HepG2 (cell line): ENCODE results near the gene RSAD2. TPM values are rescaled to one million over a fixed set of nuclear protein-coding genes. Genes with fewer than 3 reads are reported as not detected.

ENCODE experiments used
- SMAD1 ChIP-seq: sonication (generic); formaldehyde crosslinking; IDR thresholded peaks from 2 replicates; pipeline ENCODE4 v1.4.0; 2020; ENCODE audit warnings: missing genetic modification reagents, low read depth, mild to moderate bottlenecking, borderline replicate concordance
- TAF1 ChIP-seq: sonication (generic); formaldehyde crosslinking; IDR thresholded peaks from 2 replicates; pipeline ENCODE4 v1.4.0; 2020; ENCODE audit warnings: missing genetic modification reagents
- TAF15 ChIP-seq: fragments of 200-400 bp; formaldehyde crosslinking; IDR thresholded peaks from one replicate; pipeline ENCODE4 v1.6.1; 2018; ENCODE audit warnings: mild to moderate bottlenecking, low read depth, low read length; ENCODE audit not compliant: poor library complexity, severe bottlenecking
- ZFP62 ChIP-seq: sonication (generic); formaldehyde crosslinking; IDR thresholded peaks from 2 replicates; pipeline ENCODE4 v1.4.0; 2020; ENCODE audit warnings: missing genetic modification reagents
- ZNF160 ChIP-seq: sonication (generic); formaldehyde crosslinking; IDR thresholded peaks from 2 replicates; pipeline ENCODE4 v1.8.0; 2022; ENCODE audit warnings: mild to moderate bottlenecking, inconsistent platforms, missing genetic modification reagents
- ZNF264 ChIP-seq: sonication (generic); formaldehyde crosslinking; IDR thresholded peaks from 2 replicates; pipeline ENCODE4 v1.4.0; 2020; ENCODE audit warnings: missing genetic modification reagents
- ZNF292 ChIP-seq: sonication (generic); formaldehyde crosslinking; IDR thresholded peaks from 2 replicates; pipeline ENCODE4 v1.8.1; 2022; ENCODE audit warnings: mild to moderate bottlenecking, low read depth, missing genetic modification reagents, borderline replicate concordance
- ZNF605 ChIP-seq: sonication (generic); formaldehyde crosslinking; IDR thresholded peaks from 2 replicates; pipeline ENCODE4 v1.8.0; 2022; ENCODE audit warnings: mild to moderate bottlenecking, missing genetic modification reagents
- ZNF703 ChIP-seq: sonication (generic); formaldehyde crosslinking; IDR thresholded peaks from 2 replicates; pipeline ENCODE4 v1.5.1; 2020; ENCODE audit warnings: missing genetic modification reagents, mild to moderate bottlenecking, moderate library complexity, borderline replicate concordance
- polyA plus RNA-seq, 8 experiments: library from polyadenylated mRNA; depleted of rRNA in 3 of 8; stranded (reverse) in 7 of 8; unstranded in 1 of 8; fragments of >200 nt; fragmentation: Illumina TruSeq in 4 of 8; extraction: Trizol in 4 of 8; gene quantifications; 2 replicates each; pipeline versions ENCODE4 v1.2.1 to v1.2.3, GENCODE V29; 2011 to 2016; ENCODE audit warnings: low read depth in 4 of 8, missing spikeins in 1 of 8, mixed read lengths in 1 of 8; ENCODE audit not compliant: insufficient read depth in 1 of 8
- total RNA-seq, 5 experiments: library from RNA; depleted of rRNA; stranded (reverse); fragments of >200 nt; fragmentation: Illumina TruSeq; extraction: Trizol; gene quantifications; 2 replicates each; pipeline ENCODE4 v1.2.3, GENCODE V29; 2016; ENCODE audit warnings: low read depth in 1 of 5
- TF ChIP-seq, protein P1 (sequence below): sonication (generic); formaldehyde crosslinking; IDR thresholded peaks from 2 replicates; pipeline ENCODE4 v1.4.0; 2020; ENCODE audit warnings: missing genetic modification reagents, borderline replicate concordance
- TF ChIP-seq, protein P2 (sequence below): sonication (generic); formaldehyde crosslinking; IDR thresholded peaks from 2 replicates; pipeline ENCODE4 v1.8.0; 2022; ENCODE audit warnings: mild to moderate bottlenecking, missing genetic modification reagents, borderline replicate concordance
- TF ChIP-seq, protein P3 (sequence below): sonication (generic); formaldehyde crosslinking; IDR thresholded peaks from 2 replicates; pipeline ENCODE4 v1.5.1; 2020; ENCODE audit warnings: missing genetic modification reagents, mild to moderate bottlenecking, borderline replicate concordance
- TF ChIP-seq, protein P4 (sequence below): sonication (generic); formaldehyde crosslinking; IDR thresholded peaks from 2 replicates; pipeline ENCODE4 v1.8.0; 2022; ENCODE audit warnings: low read depth, missing genetic modification reagents
- TF ChIP-seq, protein P5 (sequence below): sonication (generic); formaldehyde crosslinking; IDR thresholded peaks from 2 replicates; pipeline ENCODE4 v1.4.0; 2020; ENCODE audit warnings: missing genetic modification reagents; ENCODE audit errors: not compliant biosample characterization
- TF ChIP-seq, protein P6 (sequence below): sonication (generic); formaldehyde crosslinking; IDR thresholded peaks from 2 replicates; pipeline ENCODE4 v1.4.0; 2020; ENCODE audit warnings: missing genetic modification reagents
- TF ChIP-seq, protein P7 (sequence below): sonication (generic); formaldehyde crosslinking; IDR thresholded peaks from 2 replicates; pipeline ENCODE4 v1.5.0; 2020; ENCODE audit warnings: missing genetic modification reagents, mild to moderate bottlenecking, borderline replicate concordance

Gene RSAD2
- total and polyA plus RNA-seq, 2 of the 13 experiments (the other 11 are each of a cell fraction or from before 2014, with no cell fraction given) = 0.11 TPM; not detected in 1

DNA sequence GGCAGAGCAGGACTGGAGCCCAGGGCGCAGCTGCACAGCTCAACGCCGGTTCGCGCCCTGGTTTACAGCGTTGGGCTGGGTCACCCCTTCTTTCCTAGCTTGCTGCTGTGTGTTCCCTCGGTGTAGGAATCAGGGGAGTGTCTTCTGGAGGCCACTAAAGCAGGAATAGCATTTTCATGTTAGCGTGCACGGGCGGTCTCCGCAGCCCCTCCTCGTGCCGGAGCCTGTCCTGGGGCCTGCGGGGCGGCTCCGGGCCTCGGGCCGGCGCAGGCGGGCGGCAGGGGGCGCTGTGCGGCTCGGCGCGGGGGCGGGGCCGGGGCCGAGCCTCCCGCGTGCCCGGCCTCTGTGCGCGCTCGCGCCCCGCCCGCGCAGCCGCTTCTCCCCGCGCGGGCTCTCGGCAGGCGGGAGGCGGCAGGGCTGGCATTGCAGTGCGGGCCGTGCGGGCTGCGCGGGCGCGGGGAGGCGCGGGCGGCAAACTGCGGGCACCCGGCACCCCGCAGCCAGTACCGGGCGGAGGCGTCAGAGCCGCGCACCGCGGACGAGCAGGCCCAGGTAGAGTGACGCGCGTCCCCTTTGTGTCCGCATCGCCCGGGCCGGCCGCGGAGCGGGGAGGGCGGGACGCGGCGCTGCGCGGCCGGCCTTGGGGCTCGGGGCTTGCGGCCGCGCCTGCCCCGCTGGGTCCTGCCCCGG is 39.6 kb downstream of the RSAD2 start, which contains the start of gene RNF144A (continued):
- TF ChIP-seq, protein P1, sequence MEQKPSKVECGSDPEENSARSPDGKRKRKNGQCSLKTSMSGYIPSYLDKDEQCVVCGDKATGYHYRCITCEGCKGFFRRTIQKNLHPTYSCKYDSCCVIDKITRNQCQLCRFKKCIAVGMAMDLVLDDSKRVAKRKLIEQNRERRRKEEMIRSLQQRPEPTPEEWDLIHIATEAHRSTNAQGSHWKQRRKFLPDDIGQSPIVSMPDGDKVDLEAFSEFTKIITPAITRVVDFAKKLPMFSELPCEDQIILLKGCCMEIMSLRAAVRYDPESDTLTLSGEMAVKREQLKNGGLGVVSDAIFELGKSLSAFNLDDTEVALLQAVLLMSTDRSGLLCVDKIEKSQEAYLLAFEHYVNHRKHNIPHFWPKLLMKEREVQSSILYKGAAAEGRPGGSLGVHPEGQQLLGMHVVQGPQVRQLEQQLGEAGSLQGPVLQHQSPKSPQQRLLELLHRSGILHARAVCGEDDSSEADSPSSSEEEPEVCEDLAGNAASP (CRISPR knock-in tag) = no peak
- TF ChIP-seq, protein P2, sequence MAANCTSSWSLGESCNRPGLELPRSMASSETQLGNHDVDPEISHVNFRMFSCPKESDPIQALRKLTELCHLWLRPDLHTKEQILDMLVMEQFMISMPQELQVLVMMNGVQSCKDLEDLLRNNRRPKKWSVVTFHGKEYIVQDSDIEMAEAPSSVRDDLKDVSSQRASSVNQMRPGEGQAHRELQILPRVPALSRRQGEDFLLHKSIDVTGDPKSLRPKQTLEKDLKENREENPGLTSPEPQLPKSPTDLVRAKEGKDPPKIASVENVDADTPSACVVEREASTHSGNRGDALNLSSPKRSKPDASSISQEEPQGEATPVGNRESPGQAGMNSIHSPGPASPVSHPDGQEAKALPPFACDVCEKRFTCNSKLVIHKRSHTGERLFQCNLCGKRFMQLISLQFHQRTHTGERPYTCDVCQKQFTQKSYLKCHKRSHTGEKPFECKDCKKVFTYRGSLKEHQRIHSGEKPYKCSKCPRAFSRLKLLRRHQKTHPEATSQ (CRISPR knock-in tag) = no peak
- TF ChIP-seq ZNF703 (CRISPR knock-in tag) (no peak), TAF1 (no peak), SMAD1 (CRISPR knock-in tag) (no peak), ZNF292 (no peak), ZNF264 (CRISPR knock-in tag) (no peak), ZNF160 (peak; percentile 36; the same call in 1 of the 2 replicates), ZFP62 (CRISPR knock-in tag) (no peak), TAF15 (no peak), ZNF605 (no peak)
- TF ChIP-seq, protein P3, sequence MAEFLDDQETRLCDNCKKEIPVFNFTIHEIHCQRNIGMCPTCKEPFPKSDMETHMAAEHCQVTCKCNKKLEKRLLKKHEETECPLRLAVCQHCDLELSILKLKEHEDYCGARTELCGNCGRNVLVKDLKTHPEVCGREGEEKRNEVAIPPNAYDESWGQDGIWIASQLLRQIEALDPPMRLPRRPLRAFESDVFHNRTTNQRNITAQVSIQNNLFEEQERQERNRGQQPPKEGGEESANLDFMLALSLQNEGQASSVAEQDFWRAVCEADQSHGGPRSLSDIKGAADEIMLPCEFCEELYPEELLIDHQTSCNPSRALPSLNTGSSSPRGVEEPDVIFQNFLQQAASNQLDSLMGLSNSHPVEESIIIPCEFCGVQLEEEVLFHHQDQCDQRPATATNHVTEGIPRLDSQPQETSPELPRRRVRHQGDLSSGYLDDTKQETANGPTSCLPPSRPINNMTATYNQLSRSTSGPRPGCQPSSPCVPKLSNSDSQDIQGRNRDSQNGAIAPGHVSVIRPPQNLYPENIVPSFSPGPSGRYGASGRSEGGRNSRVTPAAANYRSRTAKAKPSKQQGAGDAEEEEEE = no peak
- TF ChIP-seq, protein P4, sequence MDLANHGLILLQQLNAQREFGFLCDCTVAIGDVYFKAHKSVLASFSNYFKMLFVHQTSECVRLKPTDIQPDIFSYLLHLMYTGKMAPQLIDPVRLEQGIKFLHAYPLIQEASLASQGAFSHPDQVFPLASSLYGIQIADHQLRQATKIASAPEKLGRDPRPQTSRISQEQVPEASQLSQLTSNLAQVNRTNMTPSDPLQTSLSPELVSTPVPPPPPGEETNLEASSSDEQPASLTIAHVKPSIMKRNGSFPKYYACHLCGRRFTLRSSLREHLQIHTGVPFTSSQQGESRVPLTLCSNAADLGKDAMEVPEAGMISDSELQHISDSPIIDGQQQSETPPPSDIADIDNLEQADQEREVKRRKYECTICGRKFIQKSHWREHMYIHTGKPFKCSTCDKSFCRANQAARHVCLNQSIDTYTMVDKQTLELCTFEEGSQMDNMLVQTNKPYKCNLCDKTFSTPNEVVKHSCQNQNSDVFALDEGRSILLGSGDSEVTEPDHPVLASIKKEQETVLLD (CRISPR knock-in tag) = no peak
- TF ChIP-seq, protein P5, sequence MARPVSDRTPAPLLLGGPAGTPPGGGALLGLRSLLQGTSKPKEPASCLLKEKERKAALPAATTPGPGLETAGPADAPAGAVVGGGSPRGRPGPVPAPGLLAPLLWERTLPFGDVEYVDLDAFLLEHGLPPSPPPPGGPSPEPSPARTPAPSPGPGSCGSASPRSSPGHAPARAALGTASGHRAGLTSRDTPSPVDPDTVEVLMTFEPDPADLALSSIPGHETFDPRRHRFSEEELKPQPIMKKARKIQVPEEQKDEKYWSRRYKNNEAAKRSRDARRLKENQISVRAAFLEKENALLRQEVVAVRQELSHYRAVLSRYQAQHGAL (CRISPR knock-in tag) = no peak
- TF ChIP-seq, protein P6, sequence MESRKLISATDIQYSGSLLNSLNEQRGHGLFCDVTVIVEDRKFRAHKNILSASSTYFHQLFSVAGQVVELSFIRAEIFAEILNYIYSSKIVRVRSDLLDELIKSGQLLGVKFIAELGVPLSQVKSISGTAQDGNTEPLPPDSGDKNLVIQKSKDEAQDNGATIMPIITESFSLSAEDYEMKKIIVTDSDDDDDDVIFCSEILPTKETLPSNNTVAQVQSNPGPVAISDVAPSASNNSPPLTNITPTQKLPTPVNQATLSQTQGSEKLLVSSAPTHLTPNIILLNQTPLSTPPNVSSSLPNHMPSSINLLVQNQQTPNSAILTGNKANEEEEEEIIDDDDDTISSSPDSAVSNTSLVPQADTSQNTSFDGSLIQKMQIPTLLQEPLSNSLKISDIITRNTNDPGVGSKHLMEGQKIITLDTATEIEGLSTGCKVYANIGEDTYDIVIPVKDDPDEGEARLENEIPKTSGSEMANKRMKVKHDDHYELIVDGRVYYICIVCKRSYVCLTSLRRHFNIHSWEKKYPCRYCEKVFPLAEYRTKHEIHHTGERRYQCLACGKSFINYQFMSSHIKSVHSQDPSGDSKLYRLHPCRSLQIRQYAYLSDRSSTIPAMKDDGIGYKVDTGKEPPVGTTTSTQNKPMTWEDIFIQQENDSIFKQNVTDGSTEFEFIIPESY (CRISPR knock-in tag) = peak; percentile 64; the same call in 1 of the 2 replicates
- TF ChIP-seq, protein P7, sequence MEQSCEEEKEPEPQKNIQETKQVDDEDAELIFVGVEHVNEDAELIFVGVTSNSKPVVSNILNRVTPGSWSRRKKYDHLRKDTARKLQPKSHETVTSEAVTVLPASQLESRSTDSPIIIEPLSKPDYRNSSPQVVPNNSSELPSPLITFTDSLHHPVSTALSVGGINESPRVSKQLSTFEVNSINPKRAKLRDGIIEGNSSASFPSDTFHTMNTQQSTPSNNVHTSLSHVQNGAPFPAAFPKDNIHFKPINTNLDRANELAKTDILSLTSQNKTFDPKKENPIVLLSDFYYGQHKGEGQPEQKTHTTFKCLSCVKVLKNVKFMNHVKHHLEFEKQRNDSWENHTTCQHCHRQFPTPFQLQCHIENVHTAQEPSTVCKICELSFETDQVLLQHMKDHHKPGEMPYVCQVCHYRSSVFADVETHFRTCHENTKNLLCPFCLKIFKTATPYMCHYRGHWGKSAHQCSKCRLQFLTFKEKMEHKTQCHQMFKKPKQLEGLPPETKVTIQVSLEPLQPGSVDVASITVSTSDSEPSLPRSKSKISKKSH (CRISPR knock-in tag) = peak; percentile 73; the same call in 1 of the 2 replicates
